SK-N-SH (cell line): ENCODE data around the gene PGAP3. TPM values are rescaled to one million over a fixed set of nuclear protein-coding genes. Genes with fewer than 3 reads are reported as not detected.

Experiments
- CTCF ChIA-PET: fragments of 300-600, 350-600 bp; formaldehyde crosslinking; extraction: SDS; loops from one replicate; lab custom pipeline; 2021; lab: Yijun Ruan, JAX
- POLR2A ChIA-PET: fragments of 350-600 bp; sonication (Branson Sonifier 250); formaldehyde crosslinking; extraction: SDS; loops from one replicate; lab custom pipeline; 2020; ENCODE audit warnings: antibody characterized with exemption, inconsistent platforms; lab: Yijun Ruan, JAX
- DNase-seq: peaks from one replicate; pipeline ENCODE4 v3.0.0; 2012
- H2AFZ ChIP-seq: fragments of 200-600 bp; sonication (generic); 2 replicates; pipeline ENCODE4 v1.8.1; 2016; ENCODE audit warnings: antibody characterized with exemption, mild to moderate bottlenecking, low read depth
- H3F3A ChIP-seq: fragments of 200-600 bp; sonication (generic); replicated peaks from 2 replicates; pipeline ENCODE3; 2016; ENCODE audit warnings: antibody characterized with exemption, mild to moderate bottlenecking; ENCODE audit not compliant: insufficient read depth
- H3K27ac ChIP-seq, 2 experiments: fragments of 200-500 bp in 1 of 2; fragments of 200-600 bp in 1 of 2; sonication (Bioruptor generic) in 1 of 2; sonication (generic), shearing (Covaris generic) in 1 of 2; 2 replicates each; pipeline versions ENCODE4 v1.5.1 to v1.6.1; 2014 to 2016; ENCODE audit warnings: low read depth in 2 of 2, inconsistent platforms in 1 of 2, low read length in 1 of 2, mild to moderate bottlenecking in 1 of 2, mixed read lengths in 1 of 2
- H3K27me3 ChIP-seq: fragments of 200-600 bp; sonication (generic), shearing (Covaris generic); 2 replicates; pipeline ENCODE4 v1.6.1; 2016; ENCODE audit warnings: mixed run types; ENCODE audit not compliant: insufficient read depth
- H3K36me3 ChIP-seq, 2 experiments: fragments of 200-500 bp in 1 of 2; fragments of 200-600 bp in 1 of 2; sonication (Bioruptor generic) in 1 of 2; sonication (generic) in 1 of 2; replicated peaks in 1 of 2; 2 replicates each; pipeline versions ENCODE3 to v1.5.1; 2014 to 2016; ENCODE audit warnings: low read length in 1 of 2, mild to moderate bottlenecking in 1 of 2; ENCODE audit not compliant: insufficient read depth in 2 of 2, control insufficient read depth in 1 of 2
- H3K4me1 ChIP-seq, 2 experiments: fragments of 200-500 bp in 1 of 2; fragments of 200-600 bp in 1 of 2; sonication (Bioruptor generic) in 1 of 2; sonication (generic), shearing (Covaris generic) in 1 of 2; 2 replicates each; pipeline versions ENCODE4 v1.5.1 to v1.6.1; 2014 to 2016; ENCODE audit warnings: low read depth in 1 of 2, low read length in 1 of 2, mixed run types in 1 of 2; ENCODE audit not compliant: insufficient read depth in 2 of 2, control insufficient read depth in 1 of 2
- H3K4me2 ChIP-seq: fragments of 200-600 bp; sonication (generic), shearing (Covaris generic); 2 replicates; pipeline ENCODE4 v1.6.1; 2017; ENCODE audit warnings: mixed run types
- H3K4me3 ChIP-seq, 2 experiments: fragments of 200-500 bp in 1 of 2; fragments of 200-600 bp in 1 of 2; sonication (Bioruptor generic) in 1 of 2; sonication (generic), shearing (Covaris generic) in 1 of 2; 2 replicates each; pipeline versions ENCODE4 v1.5.1 to v1.8.1; 2014 to 2016; ENCODE audit warnings: low read depth in 2 of 2, inconsistent platforms in 1 of 2, low read length in 1 of 2, mild to moderate bottlenecking in 1 of 2, mixed read lengths in 1 of 2, moderate library complexity in 1 of 2
- H3K79me2 ChIP-seq: fragments of 200-600 bp; sonication (generic); 2 replicates; pipeline ENCODE4 v1.8.1; 2017; ENCODE audit warnings: mild to moderate bottlenecking; ENCODE audit not compliant: insufficient read depth
- H3K9ac ChIP-seq: fragments of 200-600 bp; sonication (generic); 2 replicates; pipeline ENCODE4 v1.6.1; 2017; ENCODE audit warnings: mixed run types
- H3K9me2 ChIP-seq: fragments of 200-600 bp; sonication (generic); 2 replicates; pipeline ENCODE4 v1.6.1; 2017; ENCODE audit warnings: mixed run types
- H3K9me3 ChIP-seq: fragments of 200-600 bp; sonication (generic); 2 replicates; pipeline ENCODE4 v1.6.1; 2017; ENCODE audit warnings: mixed run types, mild to moderate bottlenecking, moderate library complexity
- H4K20me1 ChIP-seq: fragments of 200-600 bp; sonication (generic); 2 replicates; pipeline ENCODE4 v1.6.1; 2017; ENCODE audit warnings: mild to moderate bottlenecking, mixed run types; ENCODE audit not compliant: insufficient read depth
- EP300 ChIP-seq, 2 experiments: IDR thresholded peaks; 2 replicates each; pipeline versions ENCODE4 v1.4.0 to v1.6.1; 2012; ENCODE audit warnings: borderline replicate concordance in 1 of 2, low read depth in 1 of 2, low read length in 1 of 2
- FOSL2 ChIP-seq: IDR thresholded peaks from 2 replicates; pipeline ENCODE4 v1.4.0; 2012; ENCODE audit warnings: low read depth, mild to moderate bottlenecking, moderate library complexity, borderline replicate concordance
- GATA2 ChIP-seq: sonication (generic); formaldehyde crosslinking; IDR thresholded peaks from 2 replicates; pipeline ENCODE4 v1.5.0; 2020; ENCODE audit warnings: mild to moderate bottlenecking, missing genetic modification reagents
- JUND ChIP-seq: IDR thresholded peaks from 2 replicates; pipeline ENCODE4 v1.4.0; 2012
- NRF1 ChIP-seq: IDR thresholded peaks from 2 replicates; pipeline ENCODE4 v1.6.1; 2012; ENCODE audit warnings: low read depth, mild to moderate bottlenecking, low read length
- RAD21 ChIP-seq: IDR thresholded peaks from 2 replicates; pipeline ENCODE4 v1.6.1; 2012; ENCODE audit warnings: mild to moderate bottlenecking, low read length
- TCF12 ChIP-seq: IDR thresholded peaks from 2 replicates; pipeline ENCODE4 v1.4.0; 2012
- USF1 ChIP-seq: IDR thresholded peaks from 2 replicates; pipeline ENCODE4 v1.4.0; 2012; ENCODE audit warnings: low read depth, borderline replicate concordance
- YY1 ChIP-seq: IDR thresholded peaks from 2 replicates; pipeline ENCODE4 v1.4.0; 2012; ENCODE audit warnings: low read depth, mild to moderate bottlenecking
- WGBS: methylation state at CpG from one replicate; pipeline ENCODE4 v1.1.6; 2017; ENCODE audit warnings: low lambda C conversion rate; 5-methylcytosine and 5-hydroxymethylcytosine counted together
- polyA plus RNA-seq, 3 experiments: library from polyadenylated mRNA; depleted of rRNA; stranded (reverse); fragments of >200 nt; gene quantifications; 2 replicates each; pipeline ENCODE4 v1.2.3, GENCODE V29; 2012

PGAP3 gene
- polyA plus RNA-seq, 1 of the 3 experiments (the other 2 are of a cell fraction) = 20.9 TPM

DNA sequence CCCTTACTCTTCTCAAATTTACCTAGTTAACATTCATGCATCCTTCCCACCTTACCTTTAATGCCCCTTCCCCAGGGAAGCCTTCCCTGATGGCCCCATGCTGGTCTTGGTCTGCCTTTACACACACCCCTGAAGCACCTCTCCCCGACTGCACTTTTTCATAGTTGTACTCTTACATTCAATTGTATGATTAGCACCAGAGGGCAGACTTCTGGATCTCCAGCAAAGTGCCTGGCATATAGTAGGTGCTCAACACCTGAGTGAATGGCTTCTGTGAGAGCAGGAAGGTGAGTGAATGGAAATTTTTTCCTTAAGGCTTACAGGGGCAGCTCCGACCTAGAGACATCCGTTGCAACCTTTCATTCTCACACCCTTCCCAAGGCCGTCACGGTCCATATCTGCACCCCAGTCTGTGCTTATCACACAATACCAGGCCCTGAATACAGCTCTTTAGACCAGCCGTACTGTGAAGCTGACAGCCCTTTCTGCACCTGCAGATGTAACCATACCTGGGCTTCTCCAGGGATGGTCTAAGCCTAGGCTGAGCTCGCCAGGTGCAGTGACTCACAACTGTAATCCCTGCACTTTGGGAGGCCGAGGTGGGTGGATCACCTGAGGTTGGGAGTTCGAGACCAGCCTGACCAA lies 4.4 kb downstream of the PGAP3 start:
- Histone ChIP-seq H3K9me3 (no peaks in the 10 kb centered on the region), H4K20me1 (no peaks in the 10 kb centered on the region), H3K36me3 (no peaks in the 10 kb centered on the region), H3K79me2 (no peaks in the 10 kb centered on the region), H3K9ac (no peak overlapping the region), H2AFZ (no peak overlapping the region), H3F3A (peaks cover 10% of the 10 kb centered on the region), H3K4me1 (peaks cover 0 to 7% of the 10 kb centered on the region in 2 experiments; a peak in 2 of 4 replicates), H3K9me2 (no peaks in the 10 kb centered on the region), H3K27me3 (no peaks in the 10 kb centered on the region), H3K4me3 (no peak overlapping the region), H3K4me2 (no peak overlapping the region), H3K27ac (no peak overlapping the region)
- POLR2A ChIA-PET = no interaction called here
- WGBS = 89% methylated on average over 7 of the region's 9 CpGs
- no peak for DNase-seq
- CTCF ChIA-PET = interaction anchor here (0.8 to 5.7 kb wide), 5 partner anchors 13 to 136 kb away, joined by 3 to 39 read pairs (median 5); partner anchors contain the start of gene PNMT
- TF ChIP-seq EP300 (IDR thresholded peaks at IDR 0.05; ENCODE audit: borderline replicate concordance in 1 of 2, low read depth in 1 of 2, low read length in 1 of 2) (no peak), RAD21 (no peak), NRF1 (no peak), JUND (no peak), TCF12 (no peak)

- no peaks in the 10 kb centered on the region for H3K9me3 ChIP-seq
- H4K20me1 ChIP-seq = no peaks in the 10 kb centered on the region
- no peaks in the 10 kb centered on the region for H3K36me3 ChIP-seq
- no peak overlapping the region for H2AFZ ChIP-seq
- no peak overlapping the region for H3K9ac ChIP-seq
- TF ChIP-seq USF1 (no peak), YY1 (no peak), GATA2 (CRISPR knock-in tag) (no peak), FOSL2 (no peak)
- ChIA-PET POLR2A (interaction anchor here (1.1 kb wide), 1 partner anchor 8 kb away, joined by 4 read pairs; the partner anchor contains the start of gene PGAP3), CTCF (interaction anchor here (0.6 to 15.0 kb wide), 6 partner anchors 9 to 220 kb away, joined by 3 to 279 read pairs (median 4); partner anchors contain the start of genes PNMT and PPP1R1B)
- no peaks in the 10 kb centered on the region for H3K79me2 ChIP-seq
- no peaks in the 10 kb centered on the region for H3K9me2 ChIP-seq
- H3K27ac ChIP-seq = no peak overlapping the region
- no peak overlapping the region for H3K4me2 ChIP-seq
- H3K4me1 ChIP-seq = no peaks in the 10 kb centered on the region
- DNase-seq = no peak
- no peaks in the 10 kb centered on the region for H3F3A ChIP-seq
- H3K27me3 ChIP-seq = no peaks in the 10 kb centered on the region
- H3K4me3 ChIP-seq = no peak overlapping the region
- 84% methylated on average over 10 of the region's 12 CpGs for WGBS
Measured at GRCh38 chr17:39679521-39680192, 8.2 kb downstream of the PGAP3 start.
